ENCODE data around the gene ZSCAN26.

DNA sequence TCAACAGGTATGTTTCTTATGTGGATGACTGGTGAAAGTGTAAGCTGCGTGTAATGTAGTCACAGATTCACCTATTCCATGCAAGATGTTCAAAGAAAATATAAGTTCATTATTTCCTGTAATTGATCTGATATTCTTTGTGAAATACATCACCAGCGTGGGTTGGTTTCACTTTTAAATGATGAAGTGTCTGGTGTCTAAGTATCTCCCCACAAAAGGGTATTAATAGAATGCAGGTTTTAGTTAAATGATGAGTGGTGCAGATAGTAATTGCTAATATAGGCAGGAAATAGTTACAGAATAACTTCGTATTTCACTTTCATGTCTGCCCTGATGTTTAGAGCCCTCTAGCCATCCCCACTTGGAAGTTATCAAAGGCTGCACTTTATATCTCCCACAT is 36.6 kb downstream of the ZSCAN26 start:
- TF ChIP-seq, protein P1, sequence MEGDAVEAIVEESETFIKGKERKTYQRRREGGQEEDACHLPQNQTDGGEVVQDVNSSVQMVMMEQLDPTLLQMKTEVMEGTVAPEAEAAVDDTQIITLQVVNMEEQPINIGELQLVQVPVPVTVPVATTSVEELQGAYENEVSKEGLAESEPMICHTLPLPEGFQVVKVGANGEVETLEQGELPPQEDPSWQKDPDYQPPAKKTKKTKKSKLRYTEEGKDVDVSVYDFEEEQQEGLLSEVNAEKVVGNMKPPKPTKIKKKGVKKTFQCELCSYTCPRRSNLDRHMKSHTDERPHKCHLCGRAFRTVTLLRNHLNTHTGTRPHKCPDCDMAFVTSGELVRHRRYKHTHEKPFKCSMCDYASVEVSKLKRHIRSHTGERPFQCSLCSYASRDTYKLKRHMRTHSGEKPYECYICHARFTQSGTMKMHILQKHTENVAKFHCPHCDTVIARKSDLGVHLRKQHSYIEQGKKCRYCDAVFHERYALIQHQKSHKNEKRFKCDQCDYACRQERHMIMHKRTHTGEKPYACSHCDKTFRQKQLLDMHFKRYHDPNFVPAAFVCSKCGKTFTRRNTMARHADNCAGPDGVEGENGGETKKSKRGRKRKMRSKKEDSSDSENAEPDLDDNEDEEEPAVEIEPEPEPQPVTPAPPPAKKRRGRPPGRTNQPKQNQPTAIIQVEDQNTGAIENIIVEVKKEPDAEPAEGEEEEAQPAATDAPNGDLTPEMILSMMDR (IDR thresholded peaks at IDR 0.05), result no peak
- no peak for TF ChIP-seq POLR2A (IDR thresholded peaks at IDR 0.05; ENCODE audit: low read depth)
